HepG2 (cell line): ENCODE results near the gene TSSK2. TPM values are rescaled to one million over a fixed set of nuclear protein-coding genes. Genes with fewer than 3 reads are reported as not detected.
A peak's percentile ranks its signal among the peaks of the same experiment; 100 is the strongest.

ENCODE experiments used
- BRF2 ChIP-seq: sonication (generic); formaldehyde crosslinking; IDR thresholded peaks from 2 replicates; pipeline ENCODE4 v1.8.1; 2022; ENCODE audit warnings: mild to moderate bottlenecking, missing genetic modification reagents
- GFI1 ChIP-seq: sonication (generic); formaldehyde crosslinking; IDR thresholded peaks from 2 replicates; pipeline ENCODE4 v1.5.0; 2020; ENCODE audit warnings: missing genetic modification reagents, mild to moderate bottlenecking, borderline replicate concordance
- JUND ChIP-seq: sonication (generic); formaldehyde crosslinking; IDR thresholded peaks from 2 replicates; pipeline ENCODE4 v1.8.0; 2022; ENCODE audit warnings: mild to moderate bottlenecking, missing genetic modification reagents
- NR2C2 ChIP-seq: sonication (generic); formaldehyde crosslinking; IDR thresholded peaks from 2 replicates; pipeline ENCODE4 v1.4.0; 2020; ENCODE audit warnings: missing genetic modification reagents, mild to moderate bottlenecking, moderate library complexity, borderline replicate concordance
- POLR2A ChIP-seq, 2 experiments: IDR thresholded peaks; 2 replicates each; pipeline ENCODE4 v1.6.1; 2011; ENCODE audit warnings: low read depth in 2 of 2, low read length in 2 of 2, mild to moderate bottlenecking in 1 of 2, moderate library complexity in 1 of 2; ENCODE audit not compliant: insufficient read depth in 1 of 2
- SKI ChIP-seq: fragments of 450-650 bp; IDR thresholded peaks from one replicate; pipeline ENCODE4 v1.6.1; 2018; ENCODE audit warnings: mild to moderate bottlenecking; ENCODE audit not compliant: partially characterized antibody
- SNAPC4 ChIP-seq: sonication (generic); formaldehyde crosslinking; IDR thresholded peaks from 2 replicates; pipeline ENCODE4 v1.4.0; 2020; ENCODE audit warnings: mild to moderate bottlenecking, missing genetic modification reagents
- SRSF9 ChIP-seq: fragments of 200-400 bp; formaldehyde crosslinking; IDR thresholded peaks from 2 replicates; pipeline ENCODE4 v1.6.1; 2018; ENCODE audit warnings: borderline replicate concordance, mild to moderate bottlenecking, low read depth, low read length; ENCODE audit not compliant: insufficient read depth, poor library complexity, severe bottlenecking
- ZGPAT ChIP-seq: IDR thresholded peaks from 2 replicates; pipeline ENCODE4 v1.6.1; 2016; ENCODE audit warnings: mild to moderate bottlenecking
- ZMYM4 ChIP-seq: sonication (generic); formaldehyde crosslinking; IDR thresholded peaks from 2 replicates; pipeline ENCODE4 v1.8.1; 2023; ENCODE audit warnings: mild to moderate bottlenecking, missing genetic modification reagents
- ZNF781 ChIP-seq: sonication (generic); formaldehyde crosslinking; IDR thresholded peaks from 2 replicates; pipeline ENCODE4 v1.5.1; 2020; ENCODE audit warnings: borderline replicate concordance, mild to moderate bottlenecking, missing genetic modification reagents; ENCODE audit errors: not compliant biosample characterization
- polyA plus RNA-seq, 8 experiments: library from polyadenylated mRNA; depleted of rRNA in 3 of 8; stranded (reverse) in 7 of 8; unstranded in 1 of 8; fragments of >200 nt; fragmentation: Illumina TruSeq in 4 of 8; extraction: Trizol in 4 of 8; gene quantifications; 2 replicates each; pipeline versions ENCODE4 v1.2.1 to v1.2.3, GENCODE V29; 2011 to 2016; ENCODE audit warnings: low read depth in 4 of 8, missing spikeins in 1 of 8, mixed read lengths in 1 of 8; ENCODE audit not compliant: insufficient read depth in 1 of 8
- total RNA-seq, 5 experiments: library from RNA; depleted of rRNA; stranded (reverse); fragments of >200 nt; fragmentation: Illumina TruSeq; extraction: Trizol; gene quantifications; 2 replicates each; pipeline ENCODE4 v1.2.3, GENCODE V29; 2016; ENCODE audit warnings: low read depth in 1 of 5
- TF ChIP-seq, protein P1 (sequence below): sonication (generic); formaldehyde crosslinking; IDR thresholded peaks from 2 replicates; pipeline ENCODE4 v1.5.0; 2020; ENCODE audit warnings: mild to moderate bottlenecking, missing genetic modification reagents
- TF ChIP-seq, protein P2 (sequence below): sonication (generic); formaldehyde crosslinking; IDR thresholded peaks from 2 replicates; pipeline ENCODE4 v1.4.0; 2020; ENCODE audit warnings: missing genetic modification reagents

The TSSK2 gene
- total and polyA plus RNA-seq, 2 of the 13 experiments (the other 11 are each of a cell fraction or from before 2014, with no cell fraction given), result not detected

GRCh38 chr22:19120829-19121630 is 10.1 kb upstream of the TSSK2 start (continued):
- TF ChIP-seq ZGPAT, result no peak
- peak; percentile 32 for TF ChIP-seq ZNF781 (CRISPR knock-in tag)
- TF ChIP-seq BRF2 (CRISPR knock-in tag), result no peak
- no peak for TF ChIP-seq ZMYM4 (CRISPR knock-in tag)
- no peak for TF ChIP-seq NR2C2 (CRISPR knock-in tag)
- 0 out of 2 replicates have a peak, but pooled peaks have one; percentile 8 for TF ChIP-seq GFI1 (CRISPR knock-in tag)
- TF ChIP-seq SNAPC4 (CRISPR knock-in tag), result no peak
- no peak for TF ChIP-seq SKI
- 0 out of 2 replicates have a peak, but pooled peaks have one; percentile 52 for TF ChIP-seq JUND (CRISPR knock-in tag)
- TF ChIP-seq, protein P1, sequence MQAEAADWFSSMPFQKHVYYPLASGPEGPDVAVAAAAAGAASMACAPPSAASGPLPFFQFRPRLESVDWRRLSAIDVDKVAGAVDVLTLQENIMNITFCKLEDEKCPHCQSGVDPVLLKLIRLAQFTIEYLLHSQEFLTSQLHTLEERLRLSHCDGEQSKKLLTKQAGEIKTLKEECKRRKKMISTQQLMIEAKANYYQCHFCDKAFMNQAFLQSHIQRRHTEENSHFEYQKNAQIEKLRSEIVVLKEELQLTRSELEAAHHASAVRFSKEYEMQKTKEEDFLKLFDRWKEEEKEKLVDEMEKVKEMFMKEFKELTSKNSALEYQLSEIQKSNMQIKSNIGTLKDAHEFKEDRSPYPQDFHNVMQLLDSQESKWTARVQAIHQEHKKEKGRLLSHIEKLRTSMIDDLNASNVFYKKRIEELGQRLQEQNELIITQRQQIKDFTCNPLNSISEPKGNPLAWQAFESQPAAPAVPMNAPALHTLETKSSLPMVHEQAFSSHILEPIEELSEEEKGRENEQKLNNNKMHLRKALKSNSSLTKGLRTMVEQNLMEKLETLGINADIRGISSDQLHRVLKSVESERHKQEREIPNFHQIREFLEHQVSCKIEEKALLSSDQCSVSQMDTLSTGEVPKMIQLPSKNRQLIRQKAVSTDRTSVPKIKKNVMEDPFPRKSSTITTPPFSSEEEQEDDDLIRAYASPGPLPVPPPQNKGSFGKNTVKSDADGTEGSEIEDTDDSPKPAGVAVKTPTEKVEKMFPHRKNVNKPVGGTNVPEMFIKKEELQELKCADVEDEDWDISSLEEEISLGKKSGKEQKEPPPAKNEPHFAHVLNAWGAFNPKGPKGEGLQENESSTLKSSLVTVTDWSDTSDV (CRISPR knock-in tag), result no peak
- TF ChIP-seq SRSF9, result no peak
- TF ChIP-seq, protein P2, sequence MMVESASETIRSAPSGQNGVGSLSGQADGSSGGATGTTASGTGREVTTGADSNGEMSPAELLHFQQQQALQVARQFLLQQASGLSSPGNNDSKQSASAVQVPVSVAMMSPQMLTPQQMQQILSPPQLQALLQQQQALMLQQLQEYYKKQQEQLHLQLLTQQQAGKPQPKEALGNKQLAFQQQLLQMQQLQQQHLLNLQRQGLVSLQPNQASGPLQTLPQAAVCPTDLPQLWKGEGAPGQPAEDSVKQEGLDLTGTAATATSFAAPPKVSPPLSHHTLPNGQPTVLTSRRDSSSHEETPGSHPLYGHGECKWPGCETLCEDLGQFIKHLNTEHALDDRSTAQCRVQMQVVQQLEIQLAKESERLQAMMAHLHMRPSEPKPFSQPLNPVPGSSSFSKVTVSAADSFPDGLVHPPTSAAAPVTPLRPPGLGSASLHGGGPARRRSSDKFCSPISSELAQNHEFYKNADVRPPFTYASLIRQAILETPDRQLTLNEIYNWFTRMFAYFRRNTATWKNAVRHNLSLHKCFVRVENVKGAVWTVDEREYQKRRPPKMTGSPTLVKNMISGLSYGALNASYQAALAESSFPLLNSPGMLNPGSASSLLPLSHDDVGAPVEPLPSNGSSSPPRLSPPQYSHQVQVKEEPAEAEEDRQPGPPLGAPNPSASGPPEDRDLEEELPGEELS (CRISPR knock-in tag), result no peak
- TF ChIP-seq POLR2A (IDR thresholded peaks at IDR 0.05; ENCODE audit: insufficient read depth in 1 of 2, low read depth in 2 of 2, low read length in 2 of 2), result peak in 1 of 2 experiments; percentile 56; a peak in 2 of 4 replicates
